Loucy (cell line): Measurements from ENCODE around the gene ASMTL.

Source experiments
- EZH2phosphoT487 ChIP-seq: fragments of 200-600 bp; IDR thresholded peaks from 2 replicates; pipeline ENCODE4 v1.6.1; 2018; ENCODE audit warnings: antibody characterized with exemption, mild to moderate bottlenecking, moderate library complexity, borderline replicate concordance
- TF ChIP-seq, protein P1 (sequence below): fragments of 200-600 bp; sonication (generic); conservative IDR thresholded peaks from 2 replicates; pipeline ENCODE4 v1.5.1; 2014; ENCODE audit warnings: mild to moderate bottlenecking, antibody characterized with exemption, low read length

- TF ChIP-seq, protein P1, sequence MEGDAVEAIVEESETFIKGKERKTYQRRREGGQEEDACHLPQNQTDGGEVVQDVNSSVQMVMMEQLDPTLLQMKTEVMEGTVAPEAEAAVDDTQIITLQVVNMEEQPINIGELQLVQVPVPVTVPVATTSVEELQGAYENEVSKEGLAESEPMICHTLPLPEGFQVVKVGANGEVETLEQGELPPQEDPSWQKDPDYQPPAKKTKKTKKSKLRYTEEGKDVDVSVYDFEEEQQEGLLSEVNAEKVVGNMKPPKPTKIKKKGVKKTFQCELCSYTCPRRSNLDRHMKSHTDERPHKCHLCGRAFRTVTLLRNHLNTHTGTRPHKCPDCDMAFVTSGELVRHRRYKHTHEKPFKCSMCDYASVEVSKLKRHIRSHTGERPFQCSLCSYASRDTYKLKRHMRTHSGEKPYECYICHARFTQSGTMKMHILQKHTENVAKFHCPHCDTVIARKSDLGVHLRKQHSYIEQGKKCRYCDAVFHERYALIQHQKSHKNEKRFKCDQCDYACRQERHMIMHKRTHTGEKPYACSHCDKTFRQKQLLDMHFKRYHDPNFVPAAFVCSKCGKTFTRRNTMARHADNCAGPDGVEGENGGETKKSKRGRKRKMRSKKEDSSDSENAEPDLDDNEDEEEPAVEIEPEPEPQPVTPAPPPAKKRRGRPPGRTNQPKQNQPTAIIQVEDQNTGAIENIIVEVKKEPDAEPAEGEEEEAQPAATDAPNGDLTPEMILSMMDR: no peak
- TF ChIP-seq EZH2phosphoT487: no peak
These were observed 50.9 kb downstream of the ASMTL start for GRCh38 chrX:1401611-1402430.
